Measurements from ENCODE around the gene SHMT2. TPM values are rescaled to one million over a fixed set of nuclear protein-coding genes. Genes with fewer than 3 reads are reported as not detected.

Gene SHMT2
- total RNA-seq, 1 donor: 303 TPM

DNA sequence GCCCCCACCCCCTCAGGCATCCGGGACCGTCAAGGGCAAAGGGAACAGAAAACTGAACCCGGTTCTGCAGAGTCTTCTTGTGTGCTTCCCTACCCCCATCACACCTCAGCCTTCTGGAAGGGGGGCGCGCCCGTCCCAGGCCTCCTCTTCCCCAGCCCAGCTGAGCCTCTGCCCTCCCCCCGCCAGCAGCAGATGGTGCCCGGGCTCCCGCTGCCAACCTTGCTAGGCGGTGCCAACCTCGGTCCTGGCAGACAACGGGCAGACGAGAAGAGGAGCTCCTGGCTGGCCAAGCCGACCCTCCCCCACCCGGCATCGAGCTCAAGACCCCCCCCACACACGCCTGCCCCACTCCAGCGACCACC, 12.8 kb downstream of the SHMT2 start:
- DNase-seq (ENCODE audit: low read depth): no peak
- peak overlapping the region; percentile 76 for H3K4me3 ChIP-seq (ENCODE audit: low read depth, low read length)
- TF ChIP-seq, protein P1, sequence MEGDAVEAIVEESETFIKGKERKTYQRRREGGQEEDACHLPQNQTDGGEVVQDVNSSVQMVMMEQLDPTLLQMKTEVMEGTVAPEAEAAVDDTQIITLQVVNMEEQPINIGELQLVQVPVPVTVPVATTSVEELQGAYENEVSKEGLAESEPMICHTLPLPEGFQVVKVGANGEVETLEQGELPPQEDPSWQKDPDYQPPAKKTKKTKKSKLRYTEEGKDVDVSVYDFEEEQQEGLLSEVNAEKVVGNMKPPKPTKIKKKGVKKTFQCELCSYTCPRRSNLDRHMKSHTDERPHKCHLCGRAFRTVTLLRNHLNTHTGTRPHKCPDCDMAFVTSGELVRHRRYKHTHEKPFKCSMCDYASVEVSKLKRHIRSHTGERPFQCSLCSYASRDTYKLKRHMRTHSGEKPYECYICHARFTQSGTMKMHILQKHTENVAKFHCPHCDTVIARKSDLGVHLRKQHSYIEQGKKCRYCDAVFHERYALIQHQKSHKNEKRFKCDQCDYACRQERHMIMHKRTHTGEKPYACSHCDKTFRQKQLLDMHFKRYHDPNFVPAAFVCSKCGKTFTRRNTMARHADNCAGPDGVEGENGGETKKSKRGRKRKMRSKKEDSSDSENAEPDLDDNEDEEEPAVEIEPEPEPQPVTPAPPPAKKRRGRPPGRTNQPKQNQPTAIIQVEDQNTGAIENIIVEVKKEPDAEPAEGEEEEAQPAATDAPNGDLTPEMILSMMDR (IDR thresholded peaks at IDR 0.05; ENCODE audit: insufficient read depth, low read length): no peak

DNA sequence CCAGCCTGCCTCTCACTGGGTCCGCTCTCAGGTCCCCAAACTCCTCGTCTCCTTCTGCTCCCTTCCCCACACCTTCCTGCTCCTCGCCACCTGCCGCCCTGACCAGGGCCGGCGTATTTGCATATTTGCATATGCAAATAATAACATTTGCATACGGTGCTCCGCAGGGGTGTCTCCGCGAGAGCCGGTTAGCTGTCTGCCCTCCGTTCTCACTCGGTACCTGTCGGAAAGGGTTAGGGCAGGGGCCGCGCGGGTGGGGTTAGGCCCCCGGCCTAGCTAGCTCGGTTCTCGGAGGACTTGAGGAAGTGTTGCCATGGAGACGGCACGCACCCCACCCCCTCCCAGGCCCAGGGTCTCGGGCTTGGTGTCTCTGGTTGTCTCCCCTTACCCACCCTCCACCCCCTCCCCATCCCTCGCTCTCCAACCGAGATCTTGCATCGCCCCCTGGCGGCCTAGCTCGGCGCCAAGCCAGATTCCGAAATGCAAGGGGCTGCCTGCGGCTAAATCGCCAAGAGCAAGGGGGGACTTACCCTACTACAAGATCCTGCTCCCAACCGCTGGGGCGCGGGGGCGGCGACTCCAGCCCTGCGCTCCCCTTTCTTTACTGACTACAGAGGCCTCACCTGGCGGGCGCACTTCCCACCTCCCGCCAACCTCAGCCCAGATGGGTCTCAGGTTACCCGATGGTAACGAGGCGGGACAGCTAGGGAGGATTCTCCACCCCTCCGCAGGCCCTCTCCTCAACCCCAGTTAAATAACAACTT, 13.4 kb downstream of the SHMT2 start:
- TF ChIP-seq, protein P1 (IDR thresholded peaks at IDR 0.05; ENCODE audit: insufficient read depth, low read length): peak; percentile 68
- peak overlapping the region; percentile 28 for H3K4me3 ChIP-seq (ENCODE audit: low read depth, low read length)
- DNase-seq (ENCODE audit: low read depth): peak; percentile 37

DNA sequence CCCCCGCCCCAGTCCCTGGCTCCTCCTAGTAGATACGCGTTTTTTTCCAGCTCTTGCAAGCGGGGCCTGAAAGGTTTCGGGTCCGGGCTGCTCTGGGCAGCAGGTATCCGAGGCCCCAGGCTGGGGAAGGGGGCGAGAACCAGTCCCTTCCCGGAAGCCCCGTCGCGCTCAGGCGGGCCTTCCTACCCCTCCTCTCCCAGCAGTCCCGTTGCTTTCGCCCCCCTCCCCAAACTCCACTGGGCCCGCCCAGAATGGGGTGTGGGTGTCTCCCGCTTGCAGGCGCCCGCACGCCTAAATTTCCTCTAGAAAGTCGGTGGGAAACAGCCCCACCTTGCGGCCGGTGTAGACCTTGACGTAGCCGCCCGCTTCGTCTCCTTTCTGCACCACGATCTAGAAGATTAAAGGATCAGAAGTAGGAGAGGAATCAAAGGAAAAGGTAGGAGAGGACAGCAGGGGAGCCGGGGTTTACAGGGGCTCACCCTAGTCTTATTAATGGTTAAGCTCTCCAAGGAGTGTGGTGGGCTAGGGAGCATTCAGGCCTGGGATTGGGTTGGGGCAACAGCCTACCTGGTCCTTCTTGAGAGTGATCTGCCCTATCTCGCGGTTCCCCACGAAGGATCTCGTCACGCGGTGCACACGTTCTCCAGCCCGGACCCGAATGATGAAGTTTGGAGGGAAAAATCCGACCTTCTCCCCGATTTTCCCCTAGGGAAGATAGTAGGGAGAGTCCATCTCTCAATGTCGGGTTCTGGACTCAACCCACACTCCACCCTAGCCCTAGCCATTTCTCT, 14.2 kb downstream of the SHMT2 start:
- H3K4me3 ChIP-seq (ENCODE audit: low read depth, low read length): peak overlapping the region; percentile 44
- TF ChIP-seq, protein P1 (IDR thresholded peaks at IDR 0.05; ENCODE audit: insufficient read depth, low read length): peak; percentile 82
- DNase-seq (ENCODE audit: low read depth): peak; percentile 72

DNA sequence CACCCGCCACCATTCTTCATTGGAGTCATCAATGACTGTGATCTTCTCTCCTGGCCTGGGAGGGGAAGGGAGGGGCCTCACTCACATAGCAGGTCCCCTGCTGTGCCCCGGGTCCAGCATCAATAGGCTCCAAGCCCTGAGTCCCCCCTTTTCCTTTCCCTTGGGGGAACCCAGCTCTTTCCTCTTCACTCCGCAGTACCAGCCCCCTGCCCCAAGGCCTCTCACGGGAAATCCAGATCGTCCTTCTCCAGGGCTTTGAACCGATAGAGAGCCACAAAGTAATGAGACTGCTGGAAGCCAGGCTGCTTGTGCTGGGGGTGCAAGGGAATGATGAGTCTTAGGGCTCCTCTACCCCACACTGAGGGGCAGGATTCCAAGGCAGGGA, 14.8 kb downstream of the SHMT2 start:
- DNase-seq (ENCODE audit: low read depth): no peak
- TF ChIP-seq, protein P1 (IDR thresholded peaks at IDR 0.05; ENCODE audit: insufficient read depth, low read length): no peak

DNA sequence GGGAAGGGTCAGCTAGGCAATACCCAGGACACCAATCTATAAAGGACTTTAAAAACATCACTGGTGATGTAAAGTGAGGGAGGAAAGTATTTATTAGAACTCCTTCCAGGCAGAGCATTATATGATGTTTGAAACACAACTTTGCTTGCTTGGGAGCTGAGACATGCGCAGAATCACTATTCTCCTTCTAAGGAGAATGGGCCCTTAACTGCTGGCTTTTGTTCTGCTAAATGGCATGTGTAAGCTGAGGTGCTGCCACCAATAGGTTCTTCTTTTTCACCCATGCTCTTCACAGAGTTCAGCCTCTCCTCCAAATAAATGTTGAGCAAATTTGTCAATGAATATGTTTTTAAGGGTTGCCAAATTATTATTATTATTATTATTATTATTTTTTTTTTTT, 17.5 kb downstream of the SHMT2 start:
- no peak overlapping the region for H3K4me3 ChIP-seq (ENCODE audit: low read depth, low read length)
- DNase-seq (ENCODE audit: low read depth): no peak
- TF ChIP-seq, protein P1 (IDR thresholded peaks at IDR 0.05; ENCODE audit: insufficient read depth, low read length): no peak

More for the DNA sequence above, 14.8 kb downstream of the SHMT2 start:
- H3K4me3 ChIP-seq (ENCODE audit: low read depth, low read length): no peak overlapping the region

DNA sequence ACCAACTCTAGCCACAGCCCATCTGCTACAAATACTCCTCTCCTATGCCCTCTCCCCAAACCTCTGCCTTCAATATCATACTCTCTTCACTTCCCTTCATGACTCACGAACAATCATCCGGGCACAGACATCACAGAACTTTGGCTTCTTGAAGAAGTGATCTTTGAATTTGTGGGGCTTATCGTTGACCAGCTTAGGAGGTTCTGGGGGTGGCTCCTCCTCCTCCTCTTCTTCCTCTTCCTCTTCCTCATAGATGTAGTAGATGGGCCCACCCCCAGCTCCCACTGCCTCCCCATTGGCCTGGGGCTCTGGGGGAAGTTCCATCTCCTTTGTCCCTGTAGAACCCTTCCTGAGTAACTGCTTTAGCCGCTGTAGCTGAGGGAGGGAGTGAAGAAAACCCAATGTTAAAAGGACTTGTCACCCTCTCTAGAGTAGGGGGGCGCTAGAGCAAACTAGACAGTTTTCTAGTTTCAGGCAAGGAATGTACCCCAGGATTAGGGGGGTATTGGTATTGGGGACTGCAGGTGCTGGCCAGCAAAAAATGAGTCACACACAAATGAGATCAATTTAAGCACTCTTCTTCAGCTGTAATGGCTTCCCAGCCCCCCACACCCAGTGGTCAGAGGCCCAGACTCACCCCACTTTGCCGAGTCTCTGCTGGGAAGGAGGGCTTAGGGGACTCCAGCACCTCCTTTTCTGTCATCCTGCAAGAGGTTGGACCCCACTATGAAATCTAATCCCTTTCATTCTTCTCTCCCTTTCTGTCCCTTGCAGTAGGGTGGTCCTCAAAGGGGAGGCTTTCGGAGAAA, 19.6 kb downstream of the SHMT2 start:
- TF ChIP-seq, protein P1 (IDR thresholded peaks at IDR 0.05; ENCODE audit: insufficient read depth, low read length): no peak
- no peak for DNase-seq (ENCODE audit: low read depth)
- no peak overlapping the region for H3K4me3 ChIP-seq (ENCODE audit: low read depth, low read length)

Measured in fibroblast of the aortic adventitia (primary cell).